ENCODE results near the gene NFKB1.

Gene NFKB1

GRCh38 chr4:102500352-102500695, 835 bp upstream of the NFKB1 start:
- H3K79me2 ChIP-seq (ENCODE audit: insufficient read depth, low read depth): peaks cover 30% of the 10 kb centered on the region
- H3K27me3 ChIP-seq (ENCODE audit: insufficient read depth, low read depth): no peaks in the 10 kb centered on the region
- peak overlapping the region; percentile 94 for H3K27ac ChIP-seq
- H2AFZ ChIP-seq (ENCODE audit: low read depth): peak overlapping the region; percentile 70
- no peak for TF ChIP-seq CTCF (conservative IDR thresholded peaks at IDR 0.05; ENCODE audit: low read depth, low read length)
- peaks cover 29% of the 10 kb centered on the region for H3K4me1 ChIP-seq (ENCODE audit: low read depth, poor library complexity, severe bottlenecking)
- H3K4me3 ChIP-seq (IDR thresholded peaks at IDR 0.05; ENCODE audit: insufficient read depth, low read depth, low read length): no peak overlapping the region
- peak overlapping the region; percentile 97 for H3K9ac ChIP-seq
- peak overlapping the region; percentile 52 for H3K4me2 ChIP-seq
- no peaks in the 10 kb centered on the region for H3K36me3 ChIP-seq (ENCODE audit: insufficient read depth)
- H4K20me1 ChIP-seq (ENCODE audit: insufficient read depth): no peaks in the 10 kb centered on the region

GRCh38 chr4:102501447-102501696, 213 bp downstream of the NFKB1 start:
- Histone ChIP-seq H3K36me3 (ENCODE audit: insufficient read depth) (no peaks in the 10 kb centered on the region), H3K9ac (peak overlapping the region; percentile 97), H3K4me2 (no peak overlapping the region; the same call in 1 of the 2 replicates), H3K4me3 (IDR thresholded peaks at IDR 0.05; ENCODE audit: insufficient read depth, low read depth, low read length) (no peak overlapping the region), H3K79me2 (ENCODE audit: insufficient read depth, low read depth) (peaks cover 41% of the 10 kb centered on the region), H4K20me1 (ENCODE audit: insufficient read depth) (no peaks in the 10 kb centered on the region), H2AFZ (ENCODE audit: low read depth) (peak overlapping the region; percentile 70; the same call in 1 of the 2 replicates), H3K4me1 (ENCODE audit: low read depth, poor library complexity, severe bottlenecking) (peaks cover 40% of the 10 kb centered on the region), H3K27me3 (ENCODE audit: insufficient read depth, low read depth) (no peaks in the 10 kb centered on the region), H3K27ac (peak overlapping the region; percentile 94)
- no peak for TF ChIP-seq CTCF (conservative IDR thresholded peaks at IDR 0.05; ENCODE audit: low read depth, low read length)

- peak overlapping the region; percentile 80 for H3K4me2 ChIP-seq
- H3K27me3 ChIP-seq (ENCODE audit: insufficient read depth, low read depth): no peaks in the 10 kb centered on the region
- no peaks in the 10 kb centered on the region for H3K36me3 ChIP-seq (ENCODE audit: insufficient read depth)
- H3K4me1 ChIP-seq (ENCODE audit: low read depth, poor library complexity, severe bottlenecking): peaks cover 42% of the 10 kb centered on the region
- no peak overlapping the region for H3K4me3 ChIP-seq (IDR thresholded peaks at IDR 0.05; ENCODE audit: insufficient read depth, low read depth, low read length)
- peak overlapping the region; percentile 65; the same call in 1 of the 2 replicates for H2AFZ ChIP-seq (ENCODE audit: low read depth)
- peak overlapping the region; percentile 94 for H3K27ac ChIP-seq
- H4K20me1 ChIP-seq (ENCODE audit: insufficient read depth): no peaks in the 10 kb centered on the region
- no peak for TF ChIP-seq CTCF (conservative IDR thresholded peaks at IDR 0.05; ENCODE audit: low read depth, low read length)
- H3K9ac ChIP-seq: peak overlapping the region; percentile 97; the same call in 1 of the 2 replicates
- H3K79me2 ChIP-seq (ENCODE audit: insufficient read depth, low read depth): peaks cover 50% of the 10 kb centered on the region
These were observed 1.3 kb downstream of the NFKB1 start for GRCh38 chr4:102502543-102502818.

- H3K79me2 ChIP-seq (ENCODE audit: insufficient read depth, low read depth): peaks cover 58% of the 10 kb centered on the region
- peaks cover 42% of the 10 kb centered on the region for H3K4me1 ChIP-seq (ENCODE audit: low read depth, poor library complexity, severe bottlenecking)
- no peak overlapping the region for H3K4me3 ChIP-seq (IDR thresholded peaks at IDR 0.05; ENCODE audit: insufficient read depth, low read depth, low read length)
- peak overlapping the region; percentile 97; the same call in 1 of the 2 replicates for H3K9ac ChIP-seq
- H3K4me2 ChIP-seq: peak overlapping the region; percentile 80
- no peaks in the 10 kb centered on the region for H3K36me3 ChIP-seq (ENCODE audit: insufficient read depth)
- H2AFZ ChIP-seq (ENCODE audit: low read depth): no peak overlapping the region
- no peaks in the 10 kb centered on the region for H4K20me1 ChIP-seq (ENCODE audit: insufficient read depth)
- no peaks in the 10 kb centered on the region for H3K27me3 ChIP-seq (ENCODE audit: insufficient read depth, low read depth)
- TF ChIP-seq CTCF (conservative IDR thresholded peaks at IDR 0.05; ENCODE audit: low read depth, low read length): no peak
- peak overlapping the region; percentile 94; the same call in 1 of the 2 replicates for H3K27ac ChIP-seq
These were observed 2.2 kb downstream of the NFKB1 start for GRCh38 chr4:102503301-102503746.

Measured in KMS-11 (cell line).